ENCODE results near the gene MRPL52. TPM values are rescaled to one million over a fixed set of nuclear protein-coding genes. Genes with fewer than 3 reads are reported as not detected.

MRPL52 gene
- total RNA-seq, 1 experiment from 2014 or later, result 89.5 TPM

- Histone ChIP-seq H3K36me3 (ENCODE audit: control insufficient read depth, insufficient read depth, low read length) (no peaks in the 10 kb centered on the region), H3K27me3 (ENCODE audit: control insufficient read depth, insufficient read depth, low read length) (no peaks in the 10 kb centered on the region; the same call in 1 of the 2 replicates), H3K4me3 (ENCODE audit: low read depth in 2 of 2, low read length in 2 of 2) (no peak overlapping the region), H3K27ac (ENCODE audit: low read length) (no peak overlapping the region), H3K9me3 (ENCODE audit: control insufficient read depth, insufficient read depth, low read depth, low read length) (no peaks in the 10 kb centered on the region), H3K4me1 (ENCODE audit: control insufficient read depth, insufficient read depth, low read length) (no peaks in the 10 kb centered on the region)
- no TSS peak for BruUV-seq (replicated peaks)
- in situ Hi-C loops (cut with HindIII; ENCODE audit: low pct_unique_long_range_greater_than_20kb, low sequenced_read_pairs), result no loop called here
- ChIA-PET POLR2A (no interaction called here), CTCF (interaction anchor here (0.7 kb wide), 1 partner anchor 147 kb away, joined by 3 read pairs; no protein-coding TSS in a partner anchor)
- DNase-seq (ENCODE audit: low read depth, low spot score) (no peak), ATAC-seq (no peak)
- intact Hi-C loops (cut with micrococcal nuclease; ENCODE audit: unreplicated experiment), result no loop called here
- TF ChIP-seq POLR2AphosphoS5 (IDR thresholded peaks at IDR 0.05; ENCODE audit: low read depth, low read length) (no peak), TCF7L2 (IDR thresholded peaks at IDR 0.05; ENCODE audit: low read depth, low read length) (no peak), REST (IDR thresholded peaks at IDR 0.05; ENCODE audit: insufficient read depth in 1 of 2, low read depth in 2 of 2, low read length in 1 of 2) (no peak), SIN3A (IDR thresholded peaks at IDR 0.05; ENCODE audit: borderline replicate concordance, insufficient read depth, low read depth, low read length) (no peak), CTCF (IDR thresholded peaks at IDR 0.05) (no peak)
Observed at GRCh38 chr14:22800346-22800745, 29.3 kb upstream of the MRPL52 start.

- intact Hi-C loops (cut with micrococcal nuclease; ENCODE audit: unreplicated experiment) (no loop called here), in situ Hi-C loops (cut with HindIII; ENCODE audit: low pct_unique_long_range_greater_than_20kb, low sequenced_read_pairs) (no loop called here)
- no peak for DNase-seq (ENCODE audit: low read depth, low spot score)
- H3K4me1 ChIP-seq (ENCODE audit: control insufficient read depth, insufficient read depth, low read length), result no peaks in the 10 kb centered on the region
- BruUV-seq (replicated peaks), result no TSS peak
- ChIA-PET CTCF (no interaction called here), POLR2A (no interaction called here)
- no peak for ATAC-seq
- H3K27ac ChIP-seq (ENCODE audit: low read length), result no peak overlapping the region
- TF ChIP-seq CTCF (IDR thresholded peaks at IDR 0.05) (no peak), POLR2AphosphoS5 (IDR thresholded peaks at IDR 0.05; ENCODE audit: low read depth, low read length) (no peak), SIN3A (IDR thresholded peaks at IDR 0.05; ENCODE audit: borderline replicate concordance, insufficient read depth, low read depth, low read length) (no peak), REST (IDR thresholded peaks at IDR 0.05; ENCODE audit: insufficient read depth in 1 of 2, low read depth in 2 of 2, low read length in 1 of 2) (no peak), TCF7L2 (IDR thresholded peaks at IDR 0.05; ENCODE audit: low read depth, low read length) (no peak)
- no peaks in the 10 kb centered on the region; the same call in 1 of the 2 replicates for H3K27me3 ChIP-seq (ENCODE audit: control insufficient read depth, insufficient read depth, low read length)
- no peak overlapping the region for H3K4me3 ChIP-seq (ENCODE audit: low read depth in 2 of 2, low read length in 2 of 2)
- no peaks in the 10 kb centered on the region for H3K36me3 ChIP-seq (ENCODE audit: control insufficient read depth, insufficient read depth, low read length)
- H3K9me3 ChIP-seq (ENCODE audit: control insufficient read depth, insufficient read depth, low read depth, low read length), result no peaks in the 10 kb centered on the region
Observed at GRCh38 chr14:22801716-22802115, 28.0 kb upstream of the MRPL52 start.
